H1 (cell line): Measurements from ENCODE around the gene ZBP1. TPM values are rescaled to one million over a fixed set of nuclear protein-coding genes. Genes with fewer than 3 reads are reported as not detected.

Source experiments
- CTCF ChIA-PET: fragments of 300-600 bp; sonication (Branson Sonifier 250); formaldehyde crosslinking; loops from one replicate; lab custom pipeline; 2021; ENCODE audit not compliant: partially characterized antibody; lab: Charles Lee
- POLR2A ChIA-PET: fragments of 300-600 bp; sonication (Branson Sonifier 250); formaldehyde crosslinking; loops from one replicate; lab custom pipeline; 2021; ENCODE audit warnings: inconsistent platforms; ENCODE audit not compliant: partially characterized antibody; lab: Charles Lee
- DNase-seq, 2 experiments: peaks; one replicate each; pipeline versions ENCODE4 v3.0.0 to v3.0.0-alpha.2; 2010 to 2022; ENCODE audit warnings: low spot score in 2 of 2, low read depth in 1 of 2, mixed read lengths in 1 of 2
- FAIRE-seq: peaks from 2 replicates; lab custom pipeline; 2011; peaks lifted over from hg19 to GRCh38; lab: Jason Lieb, UNC
- H2AFZ ChIP-seq: 2 replicates; pipeline ENCODE4 v1.8.1; 2012; ENCODE audit warnings: low read length, inconsistent platforms
- H2AK5ac ChIP-seq: 2 replicates; pipeline ENCODE4 v1.6.1; 2013; ENCODE audit warnings: low read depth, low read length
- H2BK120ac ChIP-seq: replicated peaks from 2 replicates; pipeline ENCODE3; 2013; ENCODE audit warnings: low read depth, low read length, inconsistent platforms
- H2BK12ac ChIP-seq: 2 replicates; pipeline ENCODE4 v1.6.1; 2013; ENCODE audit warnings: low read depth, low read length
- H2BK15ac ChIP-seq: 2 replicates; pipeline ENCODE4 v1.6.1; 2013; ENCODE audit warnings: low read length
- H2BK20ac ChIP-seq: 2 replicates; pipeline ENCODE4 v1.6.1; 2013; ENCODE audit warnings: low read length
- H2BK5ac ChIP-seq: 2 replicates; pipeline ENCODE4 v1.6.1; 2013; ENCODE audit warnings: low read depth, low read length
- H3K14ac ChIP-seq: 2 replicates; pipeline ENCODE4 v1.6.1; 2013; ENCODE audit warnings: inconsistent platforms; ENCODE audit not compliant: insufficient read length
- H3K18ac ChIP-seq: 2 replicates; pipeline ENCODE4 v1.6.1; 2013; ENCODE audit warnings: low read length; ENCODE audit errors: extremely low read depth
- H3K23ac ChIP-seq: 2 replicates; pipeline ENCODE4 v1.6.1; 2013; ENCODE audit warnings: inconsistent platforms; ENCODE audit not compliant: insufficient read length
- H3K23me2 ChIP-seq: 2 replicates; pipeline ENCODE4 v1.6.1; 2013; ENCODE audit warnings: low read depth, low read length
- H3K27ac ChIP-seq: 2 replicates; pipeline ENCODE4 v1.6.1; 2011; ENCODE audit warnings: low read depth, low read length, inconsistent platforms
- H3K27me3 ChIP-seq, 4 experiments: replicated peaks in 1 of 4; 1 replicate in 1 of 4; 2 replicates in 3 of 4; pipeline versions ENCODE4 v1.6.1 to v1.8.1; 2011 to 2013; ENCODE audit warnings: low read length in 3 of 4, mild to moderate bottlenecking in 3 of 4, inconsistent platforms in 2 of 4, mixed read lengths in 2 of 4, moderate library complexity in 1 of 4; ENCODE audit not compliant: control insufficient read depth in 3 of 4, insufficient read depth in 3 of 4; ENCODE audit errors: extremely low read depth in 1 of 4
- H3K36me3 ChIP-seq, 4 experiments: 2 replicates each; pipeline versions ENCODE4 v1.6.1 to v1.8.1; 2011 to 2013; ENCODE audit warnings: mild to moderate bottlenecking in 4 of 4, low read length in 3 of 4, moderate library complexity in 2 of 4, control low read depth in 1 of 4, inconsistent platforms in 1 of 4; ENCODE audit not compliant: insufficient read depth in 4 of 4, control insufficient read depth in 2 of 4
- H3K4ac ChIP-seq: replicated peaks from 2 replicates; pipeline ENCODE3; 2013; ENCODE audit warnings: low read length, low read depth, mixed read lengths, inconsistent platforms; ENCODE audit not compliant: insufficient read length
- H3K4me1 ChIP-seq, 4 experiments: replicated peaks in 1 of 4; 1 replicate in 1 of 4; 2 replicates in 3 of 4; pipeline versions ENCODE4 v1.6.1 to v1.8.1; 2011 to 2013; ENCODE audit warnings: low read length in 3 of 4, inconsistent platforms in 2 of 4, mixed read lengths in 1 of 4; ENCODE audit not compliant: insufficient read depth in 4 of 4, control insufficient read depth in 3 of 4
- H3K4me2 ChIP-seq, 2 experiments: 2 replicates each; pipeline versions ENCODE4 v1.6.1 to v1.8.1; 2011 to 2013; ENCODE audit warnings: low read depth in 2 of 2, low read length in 2 of 2, control low read depth in 1 of 2, inconsistent platforms in 1 of 2, mild to moderate bottlenecking in 1 of 2; ENCODE audit not compliant: insufficient read depth in 1 of 2
- H3K4me3 ChIP-seq, 4 experiments: fragments of 200-600, 300-600 bp in 1 of 4; sonication (generic), shearing (Covaris generic), sonication (Bioruptor Twin) in 1 of 4; 2 replicates each; pipeline versions ENCODE4 v1.5.1 to v1.8.1; 2011 to 2016; ENCODE audit warnings: low read length in 4 of 4, low read depth in 3 of 4, control low read depth in 2 of 4, inconsistent platforms in 2 of 4, mild to moderate bottlenecking in 2 of 4, mixed read lengths in 1 of 4, moderate library complexity in 1 of 4; ENCODE audit not compliant: insufficient read depth in 2 of 4; ENCODE audit errors: extremely low read depth in 1 of 4
- H3K56ac ChIP-seq: replicated peaks from 2 replicates; pipeline ENCODE3; 2013; ENCODE audit warnings: low read depth, mild to moderate bottlenecking, mixed read lengths, low read length, inconsistent platforms; ENCODE audit not compliant: insufficient read length
- H3K79me1 ChIP-seq: 2 replicates; pipeline ENCODE4 v1.6.1; 2013; ENCODE audit warnings: low read depth, low read length, control low read depth
- H3K79me2 ChIP-seq, 2 experiments: 2 replicates each; pipeline versions ENCODE4 v1.6.1 to v1.8.1; 2012 to 2013; ENCODE audit warnings: low read length in 2 of 2, mild to moderate bottlenecking in 2 of 2, inconsistent platforms in 1 of 2; ENCODE audit not compliant: insufficient read depth in 2 of 2, control insufficient read depth in 1 of 2
- H3K9ac ChIP-seq, 4 experiments: replicated peaks in 1 of 4; 1 replicate in 1 of 4; 2 replicates in 3 of 4; pipeline versions ENCODE4 v1.6.1 to v1.8.1; 2011 to 2013; ENCODE audit warnings: low read depth in 3 of 4, low read length in 3 of 4, control low read depth in 2 of 4, mild to moderate bottlenecking in 2 of 4, moderate library complexity in 2 of 4, inconsistent platforms in 1 of 4; ENCODE audit errors: extremely low read depth in 1 of 4
- H3K9me3 ChIP-seq, 2 experiments: 2 replicates each; pipeline versions ENCODE4 v1.6.1 to v1.8.1; 2012 to 2013; ENCODE audit warnings: mild to moderate bottlenecking in 2 of 2, moderate library complexity in 2 of 2, control low read depth in 1 of 2, inconsistent platforms in 1 of 2, low read depth in 1 of 2, low read length in 1 of 2, mixed read lengths in 1 of 2; ENCODE audit not compliant: insufficient read depth in 2 of 2
- H4K20me1 ChIP-seq, 2 experiments: replicated peaks in 1 of 2; 2 replicates each; pipeline versions ENCODE3 to v1.8.1; 2011 to 2013; ENCODE audit warnings: inconsistent platforms in 2 of 2, low read length in 2 of 2, mild to moderate bottlenecking in 1 of 2; ENCODE audit not compliant: insufficient read depth in 2 of 2, control insufficient read depth in 1 of 2
- H4K5ac ChIP-seq: 2 replicates; pipeline ENCODE4 v1.6.1; 2013; ENCODE audit warnings: low read length, low read depth, mixed read lengths, inconsistent platforms; ENCODE audit not compliant: insufficient read length
- H4K8ac ChIP-seq: 2 replicates; pipeline ENCODE4 v1.8.0; 2013; ENCODE audit warnings: mild to moderate bottlenecking, moderate library complexity, low read length, inconsistent platforms; ENCODE audit not compliant: insufficient read depth; ENCODE audit errors: extremely low read depth
- H4K91ac ChIP-seq: replicated peaks from 2 replicates; pipeline ENCODE3; 2013; ENCODE audit warnings: low read length, mixed read lengths, inconsistent platforms; ENCODE audit not compliant: insufficient read length
- E2F6 ChIP-seq: IDR thresholded peaks from 2 replicates; pipeline ENCODE4 v1.6.1; 2012; ENCODE audit warnings: inconsistent platforms
- KDM1A ChIP-seq: fragments of 200-600, 300-600 bp; sonication (generic); IDR thresholded peaks from 2 replicates; pipeline ENCODE4 v1.7.1; 2016; ENCODE audit warnings: mild to moderate bottlenecking, low read length, borderline replicate concordance
- KDM5A ChIP-seq: fragments of 200-600 bp; IDR thresholded peaks from 2 replicates; pipeline ENCODE4 v1.7.1; 2012; ENCODE audit warnings: mild to moderate bottlenecking, low read length, inconsistent platforms, mixed read lengths
- RNF2 ChIP-seq: fragments of 200-900, 300-1000 bp; sonication (generic); IDR thresholded peaks from 2 replicates; pipeline ENCODE4 v1.7.1; 2016; ENCODE audit warnings: borderline replicate concordance, low read depth, mild to moderate bottlenecking, antibody characterized with exemption, low read length; ENCODE audit not compliant: poor library complexity, severe bottlenecking; ENCODE audit errors: missing control alignments
- SAP30 ChIP-seq: fragments of 300-600 bp; sonication (generic); IDR thresholded peaks from 2 replicates; pipeline ENCODE4 v1.7.1; 2012; ENCODE audit warnings: low read length, moderate library complexity, mild to moderate bottlenecking, inconsistent platforms; ENCODE audit not compliant: insufficient read depth, insufficient replicate concordance
- SIX5 ChIP-seq: IDR thresholded peaks from 2 replicates; pipeline ENCODE4 v1.6.1; 2011; ENCODE audit warnings: mild to moderate bottlenecking, low read depth, low read length
- TAF1 ChIP-seq: IDR thresholded peaks from 2 replicates; pipeline ENCODE4 v1.6.1; 2011; ENCODE audit warnings: mild to moderate bottlenecking, low read depth, low read length
- TBP ChIP-seq: IDR thresholded peaks from 2 replicates; pipeline ENCODE4 v1.6.1; 2011; ENCODE audit warnings: low read depth, low read length, improper control_type of control experiment
- WGBS, 2 experiments: shearing (Covaris generic) in 1 of 2; methylation state at CpG; one replicate each; pipeline versions ENCODE4 v1.1.6 to v1.1.7; 2013 to 2015; ENCODE audit warnings: low lambda C conversion rate in 2 of 2, mixed read lengths in 2 of 2, inconsistent platforms in 1 of 2, low coverage in 1 of 2, missing lambda C conversion rate in 1 of 2; ENCODE audit not compliant: insufficient replicate concordance in 2 of 2, insufficient coverage in 1 of 2, insufficient read length in 1 of 2; ENCODE audit errors: extremely low coverage in 1 of 2, missing lambda C conversion rate in 1 of 2; 5-methylcytosine and 5-hydroxymethylcytosine counted together
- polyA plus RNA-seq, 7 experiments: library from polyadenylated mRNA; depleted of rRNA in 3 of 7; stranded (reverse) in 5 of 7; unstranded in 2 of 7; fragments of >200 nt in 5 of 7; fragments of 200-250 nt in 2 of 7; gene quantifications; 1 replicate in 5 of 7; 2 replicates in 1 of 7; 4 replicates in 1 of 7; pipeline versions ENCODE4 v1.2.1 to v1.2.3, GENCODE V29; 2011 to 2013; ENCODE audit warnings: missing spikeins in 2 of 7, mixed read lengths in 2 of 7
- total RNA-seq: library from RNA; stranded (reverse); fragmentation: NEBNext Ultra II Directional; extraction: Animal tissue kit (Norgen Biotek cat#: 25700); gene quantifications from 2 replicates; pipeline ENCODE4 v1.2.1, GENCODE V29; 2021
- TF ChIP-seq, protein P1 (sequence below): IDR thresholded peaks from 2 replicates; pipeline ENCODE4 v1.6.1; 2012; ENCODE audit warnings: low read length, inconsistent platforms

Gene ZBP1
- total and polyA plus RNA-seq, 2 of the 8 experiments (the other 6 are each of a cell fraction or from before 2014, with no cell fraction given), result not detected

GRCh38 chr20:57638173-57638894 is 18.1 kb upstream of the ZBP1 start:
- H4K91ac ChIP-seq, result no peak overlapping the region
- CTCF ChIA-PET, result interaction anchor here (0.6 to 1.6 kb wide), 3 partner anchors 10 to 429 kb away, joined by 3 to 4 read pairs (median 3); no protein-coding TSS in a partner anchor
- TF ChIP-seq E2F6 (no peak), TAF1 (no peak), RNF2 (no peak), TBP (no peak), SIX5 (no peak), KDM1A (no peak), SAP30 (no peak), KDM5A (no peak)
- TF ChIP-seq, protein P1, sequence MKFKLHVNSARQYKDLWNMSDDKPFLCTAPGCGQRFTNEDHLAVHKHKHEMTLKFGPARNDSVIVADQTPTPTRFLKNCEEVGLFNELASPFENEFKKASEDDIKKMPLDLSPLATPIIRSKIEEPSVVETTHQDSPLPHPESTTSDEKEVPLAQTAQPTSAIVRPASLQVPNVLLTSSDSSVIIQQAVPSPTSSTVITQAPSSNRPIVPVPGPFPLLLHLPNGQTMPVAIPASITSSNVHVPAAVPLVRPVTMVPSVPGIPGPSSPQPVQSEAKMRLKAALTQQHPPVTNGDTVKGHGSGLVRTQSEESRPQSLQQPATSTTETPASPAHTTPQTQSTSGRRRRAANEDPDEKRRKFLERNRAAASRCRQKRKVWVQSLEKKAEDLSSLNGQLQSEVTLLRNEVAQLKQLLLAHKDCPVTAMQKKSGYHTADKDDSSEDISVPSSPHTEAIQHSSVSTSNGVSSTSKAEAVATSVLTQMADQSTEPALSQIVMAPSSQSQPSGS, result no peak

More at GRCh38 chr20:57638173-57638894, 18.1 kb upstream of the ZBP1 start:
- H4K8ac ChIP-seq, result no peak overlapping the region
- H2BK120ac ChIP-seq, result no peak overlapping the region
- no peaks in the 10 kb centered on the region for H3K36me3 ChIP-seq
- no peak overlapping the region for H3K56ac ChIP-seq
- H3K9me3 ChIP-seq, result peaks cover 0 to under 1% of the 10 kb centered on the region in 2 experiments; a peak in 1 of 4 replicates
- FAIRE-seq (no peak), DNase-seq (no peak)
- no peak overlapping the region for H3K27ac ChIP-seq
- no peak overlapping the region for H2BK12ac ChIP-seq
- H3K23me2 ChIP-seq, result no peaks in the 10 kb centered on the region
- no peaks in the 10 kb centered on the region for H3K79me2 ChIP-seq
- H3K79me1 ChIP-seq, result no peaks in the 10 kb centered on the region
- H3K18ac ChIP-seq, result no peak overlapping the region
- no peak overlapping the region for H3K4me3 ChIP-seq
- H4K5ac ChIP-seq, result no peak overlapping the region
- no peaks in the 10 kb centered on the region for H3K27me3 ChIP-seq
- no peak overlapping the region for H3K4ac ChIP-seq
- H3K14ac ChIP-seq, result no peak overlapping the region
- no peak overlapping the region for H3K4me2 ChIP-seq
- WGBS, 2 experiments, result 78% methylated on average over 7 of the region's 7 CpGs; no CpG with 5 or more reads in 1 of the 2 experiments
- POLR2A ChIA-PET, result no interaction called here
- H2AFZ ChIP-seq, result no peak overlapping the region
- H3K4me1 ChIP-seq, result no peaks in the 10 kb centered on the region
- H2BK5ac ChIP-seq, result no peak overlapping the region
- no peak overlapping the region for H3K23ac ChIP-seq
- H3K9ac ChIP-seq, result no peak overlapping the region
- H2BK15ac ChIP-seq, result no peak overlapping the region
- no peak overlapping the region for H2BK20ac ChIP-seq
- H4K20me1 ChIP-seq, result no peaks in the 10 kb centered on the region
- H2AK5ac ChIP-seq, result no peak overlapping the region
